ENCODE measurements around the gene SIGLEC7.

SIGLEC7 gene

GRCh38 chr19:51142119-51142518, at the start of gene SIGLEC7:
TSS of gene SIGLEC7 (plus strand) at chr19:51142301. CDS start at chr19:51142370, 69 bp downstream.
- DNase-seq (ENCODE audit: low spot score): peak; percentile 36

- peak; percentile 53 for DNase-seq (ENCODE audit: low spot score)
Observed at GRCh38 chr19:51093101-51093500, 49.0 kb upstream of the SIGLEC7 start.

GRCh38 chr19:51093510-51094345, 48.4 kb upstream of the SIGLEC7 start:
- no peak for DNase-seq (ENCODE audit: low spot score)

- no peak for DNase-seq (ENCODE audit: low spot score)
Observed at GRCh38 chr19:51094696-51095279, 47.3 kb upstream of the SIGLEC7 start.

GRCh38 chr19:51096473-51097165, 45.5 kb upstream of the SIGLEC7 start:
- peak; percentile 15 for DNase-seq (ENCODE audit: low spot score)

- DNase-seq (ENCODE audit: low spot score): peak; percentile 13
Observed at GRCh38 chr19:51097166-51097738, 44.8 kb upstream of the SIGLEC7 start.

GRCh38 chr19:51097796-51098195, 44.3 kb upstream of the SIGLEC7 start:
- DNase-seq (ENCODE audit: low spot score): no peak

- DNase-seq (ENCODE audit: low spot score): no peak
Observed at GRCh38 chr19:51098365-51099046, 43.6 kb upstream of the SIGLEC7 start.

- DNase-seq (ENCODE audit: low spot score): no peak
Observed at GRCh38 chr19:51099047-51099382, 43.1 kb upstream of the SIGLEC7 start.

- DNase-seq (ENCODE audit: low spot score): no peak
Observed at GRCh38 chr19:51100601-51101000, 41.5 kb upstream of the SIGLEC7 start.

GRCh38 chr19:51101171-51101865, 40.8 kb upstream of the SIGLEC7 start:
- DNase-seq (ENCODE audit: low spot score): no peak

GRCh38 chr19:51102991-51103390, 39.1 kb upstream of the SIGLEC7 start:
- DNase-seq (ENCODE audit: low spot score): no peak

- no peak for DNase-seq (ENCODE audit: low spot score)
Observed at GRCh38 chr19:51103926-51104341, 38.2 kb upstream of the SIGLEC7 start.

GRCh38 chr19:51107406-51108065, 34.6 kb upstream of the SIGLEC7 start:
- DNase-seq (ENCODE audit: low spot score): no peak

- DNase-seq (ENCODE audit: low spot score): peak; percentile 99
Observed at GRCh38 chr19:51108066-51108804, 33.9 kb upstream of the SIGLEC7 start, which contains the start of gene CTU1. TSS of gene CTU1 (minus strand) at chr19:51108409. CDS start at chr19:51104569, 3,840 bp downstream.

GRCh38 chr19:51108805-51109146, 33.3 kb upstream of the SIGLEC7 start:
- DNase-seq (ENCODE audit: low spot score): no peak

GRCh38 chr19:51110666-51110971, 31.5 kb upstream of the SIGLEC7 start:
- no peak for DNase-seq (ENCODE audit: low spot score)

GRCh38 chr19:51111606-51112005, 30.5 kb upstream of the SIGLEC7 start:
- no peak for DNase-seq (ENCODE audit: low spot score)

- DNase-seq (ENCODE audit: low spot score): peak; percentile 37
Observed at GRCh38 chr19:51114087-51114729, 27.9 kb upstream of the SIGLEC7 start.
